ENCODE data around the gene GPR161.

GRCh38 chr1:168146160-168146539, 9.4 kb upstream of the GPR161 start:
- TF ChIP-seq CTCF (IDR thresholded peaks at IDR 0.05) (no peak), HOXA7 (CRISPR knock-in tag; IDR thresholded peaks at IDR 0.05) (no peak), RFX5 (IDR thresholded peaks at IDR 0.05) (no peak), BCL3 (IDR thresholded peaks at IDR 0.05) (no peak), MAX (IDR thresholded peaks at IDR 0.05) (no peak), NPAS2 (CRISPR knock-in tag; IDR thresholded peaks at IDR 0.05; ENCODE audit: borderline replicate concordance) (no peak)

All from A549 (cell line).